Erythroblast (primary cell): ENCODE data around the gene OR1F1.

Source experiments
- GATA1 ChIP-seq: IDR thresholded peaks from 2 replicates; pipeline ENCODE4 v1.6.1; 2011; ENCODE audit warnings: low read depth, mild to moderate bottlenecking, control low read depth, low read length, moderate library complexity
- POLR2A ChIP-seq: IDR thresholded peaks from 2 replicates; pipeline ENCODE4 v1.6.1; 2011; ENCODE audit warnings: mild to moderate bottlenecking, low read length

DNA sequence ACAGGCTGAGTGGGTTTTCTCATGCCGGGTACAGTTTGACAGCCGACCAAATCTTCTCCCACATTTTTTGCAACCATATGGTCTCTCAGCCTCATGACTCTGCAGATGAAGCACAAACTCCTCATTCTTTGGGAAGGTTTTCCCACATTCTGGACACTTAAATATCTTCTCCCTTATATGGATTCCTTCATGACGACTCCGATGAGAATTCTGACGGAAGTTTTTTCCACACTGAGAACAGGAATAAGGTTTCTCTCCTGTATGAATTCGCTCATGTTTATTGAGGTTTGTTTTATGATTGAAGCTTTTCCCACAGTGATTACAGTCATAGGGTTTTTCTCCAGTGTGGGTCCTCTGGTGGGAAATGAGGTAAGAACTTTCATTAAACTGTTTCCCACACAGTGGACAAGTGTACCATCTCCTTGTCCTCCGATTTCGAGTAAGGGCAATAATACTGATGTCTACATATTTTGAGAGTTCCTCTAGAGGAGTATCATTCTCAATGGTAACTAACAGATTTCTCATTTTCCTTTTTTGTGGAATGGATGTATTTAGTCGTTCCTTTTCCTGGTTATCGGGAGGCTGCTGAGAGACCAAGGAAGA is 36.0 kb downstream of the OR1F1 start:
- TF ChIP-seq POLR2A (no peak), GATA1 (no peak)
